BE2C (cell line): ENCODE measurements around the gene TMEM158.

Experiments
- DNase-seq: peaks from one replicate; pipeline ENCODE4 v3.0.0-alpha.2; 2020
- H3K27me3 ChIP-seq: fragments of 250-450 bp; sonication (Bioruptor Pico); 2 replicates; pipeline ENCODE4 v1.5.1; 2020; ENCODE audit warnings: mild to moderate bottlenecking
- H3K36me3 ChIP-seq: fragments of 250-450 bp; sonication (Bioruptor Pico); 2 replicates; pipeline ENCODE4 v1.5.1; 2020; ENCODE audit warnings: mild to moderate bottlenecking
- H3K4me1 ChIP-seq: fragments of 250-450 bp; sonication (Bioruptor Pico); 2 replicates; pipeline ENCODE4 v1.5.1; 2020
- H3K4me3 ChIP-seq: 2 replicates; pipeline ENCODE4 v1.5.1; 2011; ENCODE audit warnings: low read depth, low read length
- H3K9me3 ChIP-seq: fragments of 250-450 bp; sonication (Bioruptor Pico); 2 replicates; pipeline ENCODE4 v1.5.1; 2020
- TF ChIP-seq, protein P1 (sequence below): IDR thresholded peaks from 2 replicates; pipeline ENCODE4 v1.5.1; 2012; ENCODE audit warnings: mild to moderate bottlenecking, low read depth, low read length

TMEM158 gene

DNA sequence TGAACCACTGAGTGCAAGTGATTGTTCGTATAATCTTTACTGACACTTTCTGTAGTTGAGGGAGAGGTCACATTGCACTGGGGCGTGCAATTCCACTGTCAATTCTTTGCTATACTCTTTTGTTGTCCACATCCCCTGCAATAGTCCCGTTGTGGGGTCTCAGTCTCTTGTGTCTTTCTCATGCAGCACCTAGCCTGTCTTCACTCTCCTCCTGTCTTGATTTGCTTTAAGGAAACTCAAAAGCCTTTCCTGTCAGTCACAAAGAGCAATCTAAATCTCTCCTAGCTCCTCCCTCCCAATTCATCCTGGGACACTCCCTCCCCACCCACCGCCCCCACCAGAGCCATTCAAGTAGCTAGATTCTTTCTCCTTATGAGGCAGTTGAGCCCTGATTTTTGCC lies 13.2 kb upstream of the TMEM158 start:
- Histone ChIP-seq H3K9me3 (no peaks in the 10 kb centered on the region), H3K4me3 (no peak overlapping the region), H3K4me1 (no peaks in the 10 kb centered on the region), H3K36me3 (no peaks in the 10 kb centered on the region), H3K27me3 (no peaks in the 10 kb centered on the region)
- DNase-seq, result no peak
- TF ChIP-seq, protein P1, sequence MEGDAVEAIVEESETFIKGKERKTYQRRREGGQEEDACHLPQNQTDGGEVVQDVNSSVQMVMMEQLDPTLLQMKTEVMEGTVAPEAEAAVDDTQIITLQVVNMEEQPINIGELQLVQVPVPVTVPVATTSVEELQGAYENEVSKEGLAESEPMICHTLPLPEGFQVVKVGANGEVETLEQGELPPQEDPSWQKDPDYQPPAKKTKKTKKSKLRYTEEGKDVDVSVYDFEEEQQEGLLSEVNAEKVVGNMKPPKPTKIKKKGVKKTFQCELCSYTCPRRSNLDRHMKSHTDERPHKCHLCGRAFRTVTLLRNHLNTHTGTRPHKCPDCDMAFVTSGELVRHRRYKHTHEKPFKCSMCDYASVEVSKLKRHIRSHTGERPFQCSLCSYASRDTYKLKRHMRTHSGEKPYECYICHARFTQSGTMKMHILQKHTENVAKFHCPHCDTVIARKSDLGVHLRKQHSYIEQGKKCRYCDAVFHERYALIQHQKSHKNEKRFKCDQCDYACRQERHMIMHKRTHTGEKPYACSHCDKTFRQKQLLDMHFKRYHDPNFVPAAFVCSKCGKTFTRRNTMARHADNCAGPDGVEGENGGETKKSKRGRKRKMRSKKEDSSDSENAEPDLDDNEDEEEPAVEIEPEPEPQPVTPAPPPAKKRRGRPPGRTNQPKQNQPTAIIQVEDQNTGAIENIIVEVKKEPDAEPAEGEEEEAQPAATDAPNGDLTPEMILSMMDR, result no peak

- Histone ChIP-seq H3K4me3 (no peak overlapping the region), H3K4me1 (no peaks in the 10 kb centered on the region), H3K9me3 (no peaks in the 10 kb centered on the region), H3K36me3 (no peaks in the 10 kb centered on the region), H3K27me3 (no peaks in the 10 kb centered on the region)
- DNase-seq, result peak; percentile 22
- TF ChIP-seq, protein P1, result no peak
Observed at GRCh38 chr3:45236964-45237363, 10.9 kb upstream of the TMEM158 start.

DNA sequence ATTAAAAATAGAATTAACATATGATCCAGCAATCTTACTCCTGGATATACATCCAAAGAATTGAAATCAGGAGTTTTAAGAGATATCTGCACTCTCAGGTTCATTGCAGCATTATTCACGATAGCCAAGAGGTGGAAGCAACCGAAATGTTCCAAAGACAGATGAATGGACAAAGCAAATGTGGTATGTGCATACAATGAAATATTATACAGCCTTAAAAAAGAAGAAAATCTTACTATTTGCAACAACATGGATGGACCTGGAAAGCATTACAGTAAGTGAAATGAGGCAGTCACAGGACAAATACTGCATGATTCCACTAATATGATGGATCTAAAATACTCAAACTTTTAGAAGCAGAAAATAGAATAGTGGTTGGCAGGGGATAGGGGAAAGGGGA lies 9.3 kb upstream of the TMEM158 start:
- no peaks in the 10 kb centered on the region for H3K36me3 ChIP-seq
- no peak for DNase-seq
- no peaks in the 10 kb centered on the region for H3K27me3 ChIP-seq
- no peak overlapping the region for H3K4me3 ChIP-seq
- TF ChIP-seq, protein P1, result no peak
- H3K4me1 ChIP-seq, result no peaks in the 10 kb centered on the region
- H3K9me3 ChIP-seq, result no peaks in the 10 kb centered on the region

GRCh38 chr3:45234250-45234649 lies 8.2 kb upstream of the TMEM158 start:
- DNase-seq, result no peak
- Histone ChIP-seq H3K36me3 (no peaks in the 10 kb centered on the region), H3K4me3 (no peak overlapping the region), H3K4me1 (no peaks in the 10 kb centered on the region), H3K9me3 (no peaks in the 10 kb centered on the region), H3K27me3 (peaks cover 4% of the 10 kb centered on the region; the same call in 1 of the 2 replicates)
- TF ChIP-seq, protein P1, result no peak

GRCh38 chr3:45232521-45232920 lies 6.4 kb upstream of the TMEM158 start:
- H3K4me3 ChIP-seq, result no peak overlapping the region
- H3K9me3 ChIP-seq, result no peaks in the 10 kb centered on the region
- no peaks in the 10 kb centered on the region for H3K36me3 ChIP-seq
- no peak for DNase-seq
- H3K27me3 ChIP-seq, result peaks cover 4% of the 10 kb centered on the region
- TF ChIP-seq, protein P1, result no peak
- H3K4me1 ChIP-seq, result no peaks in the 10 kb centered on the region

DNA sequence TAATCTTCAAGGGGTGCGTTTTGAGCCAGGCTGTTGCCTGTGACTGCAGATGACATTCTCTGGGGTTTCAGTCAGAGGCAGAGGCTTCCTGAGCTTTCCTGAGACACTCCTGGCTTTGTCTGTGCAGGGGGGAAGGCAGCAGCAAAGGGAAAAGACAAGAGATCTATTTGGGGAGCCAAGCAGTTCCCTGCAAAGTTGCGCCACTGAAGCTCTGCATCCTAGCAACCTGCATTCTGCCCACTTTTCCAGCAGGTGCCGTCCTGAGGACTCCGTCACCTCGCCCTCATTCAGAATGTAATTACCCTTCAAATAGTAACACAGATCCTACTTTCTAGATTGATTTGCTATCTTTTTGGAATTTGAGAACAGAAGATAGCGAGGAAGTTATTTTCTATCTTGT lies 1.9 kb upstream of the TMEM158 start:
- Histone ChIP-seq H3K27me3 (peaks cover 30% of the 10 kb centered on the region), H3K4me1 (no peaks in the 10 kb centered on the region), H3K9me3 (no peaks in the 10 kb centered on the region), H3K4me3 (no peak overlapping the region), H3K36me3 (no peaks in the 10 kb centered on the region)
- TF ChIP-seq, protein P1, result no peak
- DNase-seq, result no peak
